GM23338 (cell line): Measurements from ENCODE around the gene BBS10. TPM values are rescaled to one million over a fixed set of nuclear protein-coding genes. Genes with fewer than 3 reads are reported as not detected.
A peak's percentile ranks its signal among the peaks of the same experiment; 100 is the strongest.

ENCODE experiments used
- ATAC-seq: fragments of 200-7000 bp; cut with Tn5 transposase; 3 replicates; pipeline ENCODE4 v1.9.1; 2020
- DNase-seq: peaks from one replicate; pipeline ENCODE4 v3.0.0-alpha.2; 2015; ENCODE audit warnings: low spot score
- H2AFZ ChIP-seq: fragments of 200-600 bp; sonication (generic); 2 replicates; pipeline ENCODE4 v1.8.0; 2016; ENCODE audit warnings: antibody characterized with exemption, mild to moderate bottlenecking, moderate library complexity
- H3F3A ChIP-seq: fragments of 200-600 bp; sonication (generic); replicated peaks from 2 replicates; pipeline ENCODE4 v1.8.0; 2017; ENCODE audit warnings: antibody characterized with exemption, mixed run types, low read depth
- H3K27ac ChIP-seq: fragments of 200-600 bp; sonication (generic); 2 replicates; pipeline ENCODE4 v1.6.1; 2016; ENCODE audit warnings: low read depth
- H3K27me3 ChIP-seq: fragments of 200-600 bp; sonication (generic); 2 replicates; pipeline ENCODE4 v1.8.0; 2016; ENCODE audit warnings: mild to moderate bottlenecking, mixed run types, moderate library complexity; ENCODE audit not compliant: insufficient read depth
- H3K36me3 ChIP-seq: fragments of 200-600 bp; sonication (generic); 2 replicates; pipeline ENCODE4 v1.8.0; 2016; ENCODE audit warnings: mild to moderate bottlenecking; ENCODE audit not compliant: insufficient read depth
- H3K4me1 ChIP-seq: fragments of 200-600 bp; sonication (generic); 2 replicates; pipeline ENCODE4 v1.8.0; 2016; ENCODE audit warnings: mild to moderate bottlenecking, moderate library complexity; ENCODE audit not compliant: insufficient read depth
- H3K4me2 ChIP-seq: fragments of 200-600 bp; sonication (generic); 2 replicates; pipeline ENCODE4 v1.7.1; 2017; ENCODE audit warnings: mixed run types
- H3K4me3 ChIP-seq: fragments of 200-600 bp; sonication (generic); 2 replicates; pipeline ENCODE4 v1.6.1; 2016; ENCODE audit warnings: mixed run types
- H3K79me2 ChIP-seq: fragments of 200-600 bp; sonication (generic); replicated peaks from 2 replicates; pipeline ENCODE4 v1.8.0; 2017; ENCODE audit warnings: mild to moderate bottlenecking; ENCODE audit not compliant: insufficient read depth
- H3K9me2 ChIP-seq: fragments of 200-600 bp; sonication (generic); 2 replicates; pipeline ENCODE4 v1.8.0; 2017; ENCODE audit not compliant: insufficient read depth
- H4K20me1 ChIP-seq: fragments of 200-600 bp; sonication (generic); replicated peaks from 2 replicates; pipeline ENCODE4 v1.8.0; 2017; ENCODE audit warnings: mild to moderate bottlenecking; ENCODE audit not compliant: insufficient read depth
- H3K27ac Mint-ChIP-seq: 2 replicates; pipeline ENCODE4 v1.8.0; 2020; ENCODE audit warnings: inconsistent platforms, mild to moderate bottlenecking, moderate library complexity, mixed read lengths
- H3K27me3 Mint-ChIP-seq: 3 replicates; pipeline ENCODE4 v1.8.0; 2022; ENCODE audit warnings: low read depth, mild to moderate bottlenecking, moderate library complexity, mixed read lengths, inconsistent platforms; ENCODE audit not compliant: insufficient read depth, poor library complexity
- H3K36me3 Mint-ChIP-seq: 3 replicates; pipeline ENCODE4 v1.8.0; 2021; ENCODE audit warnings: low read depth, mild to moderate bottlenecking, inconsistent platforms, moderate library complexity, mixed read lengths
- H3K4me1 Mint-ChIP-seq: 3 replicates; pipeline ENCODE4 v1.8.0; 2020; ENCODE audit warnings: mild to moderate bottlenecking, inconsistent platforms, mixed read lengths
- H3K4me3 Mint-ChIP-seq: 3 replicates; pipeline ENCODE4 v1.8.0; 2021; ENCODE audit warnings: moderate library complexity, mild to moderate bottlenecking, inconsistent platforms, mixed read lengths
- H3K9me3 Mint-ChIP-seq: 3 replicates; pipeline ENCODE4 v1.8.0; 2020; ENCODE audit warnings: moderate library complexity, mild to moderate bottlenecking, inconsistent platforms, mixed read lengths
- CREB1 ChIP-seq: fragments of 250-450 bp; sonication (Bioruptor Pico); IDR thresholded peaks from 2 replicates; pipeline ENCODE4 v1.5.0; 2020; ENCODE audit warnings: low read depth, mild to moderate bottlenecking, moderate library complexity
- CTCF ChIP-seq, 2 experiments: fragments of 200-600 bp in 1 of 2; sonication (generic) in 1 of 2; conservative IDR thresholded peaks; 2 replicates each; pipeline versions ENCODE4 v1.5.1 to v1.6.1; 2016 to 2017; ENCODE audit warnings: antibody characterized with exemption in 2 of 2, low read depth in 2 of 2, mild to moderate bottlenecking in 2 of 2, moderate library complexity in 1 of 2
- ETS1 ChIP-seq: IDR thresholded peaks from 2 replicates; pipeline ENCODE4 v1.6.1; 2016; ENCODE audit warnings: antibody characterized with exemption
- EZH2 ChIP-seq: fragments of 200-600 bp; sonication (generic); IDR thresholded peaks from one replicate; pipeline ENCODE4 v1.8.0; 2017; ENCODE audit warnings: antibody characterized with exemption, mild to moderate bottlenecking, low read depth; ENCODE audit not compliant: unreplicated experiment
- EZH2phosphoT487 ChIP-seq: fragments of 200-600 bp; sonication (generic); IDR thresholded peaks from one replicate; pipeline ENCODE4 v1.8.1; 2018; ENCODE audit warnings: antibody characterized with exemption; ENCODE audit not compliant: unreplicated experiment
- JUNB ChIP-seq: IDR thresholded peaks from one replicate; pipeline ENCODE4 v1.6.1; 2016; ENCODE audit warnings: antibody characterized with exemption; ENCODE audit not compliant: unreplicated experiment
- NANOG ChIP-seq: IDR thresholded peaks from 2 replicates; pipeline ENCODE4 v1.6.1; 2016; ENCODE audit warnings: antibody characterized with exemption, borderline replicate concordance
- POLR2AphosphoS5 ChIP-seq: IDR thresholded peaks from 2 replicates; pipeline ENCODE4 v1.6.1; 2016; ENCODE audit warnings: antibody characterized with exemption, low read depth
- REST ChIP-seq: IDR thresholded peaks from one replicate; pipeline ENCODE4 v1.6.1; 2018; ENCODE audit warnings: antibody characterized with exemption; ENCODE audit not compliant: unreplicated experiment
- STAT1 ChIP-seq: IDR thresholded peaks from one replicate; pipeline ENCODE4 v1.6.1; 2016; ENCODE audit warnings: antibody characterized with exemption; ENCODE audit not compliant: unreplicated experiment
- ZNF114 ChIP-seq: fragments of 250-450 bp; sonication (Bioruptor Pico); IDR thresholded peaks from 2 replicates; pipeline ENCODE4 v1.5.0; 2020; ENCODE audit warnings: mild to moderate bottlenecking, moderate library complexity
- ZNF331 ChIP-seq: fragments of 250-450 bp; sonication (Bioruptor Pico); IDR thresholded peaks from 2 replicates; pipeline ENCODE4 v1.5.0; 2020; ENCODE audit warnings: low read depth, mild to moderate bottlenecking, moderate library complexity
- ZNF462 ChIP-seq: fragments of 250-450 bp; sonication (Bioruptor Pico); IDR thresholded peaks from 2 replicates; pipeline ENCODE4 v1.5.0; 2020; ENCODE audit warnings: mild to moderate bottlenecking, moderate library complexity
- polyA plus RNA-seq: library from polyadenylated mRNA; unstranded; fragments of >200 nt; fragmentation: Nextera tagmentation; extraction: Ambion mirVana; gene quantifications from 2 replicates; pipeline ENCODE4 v1.2.1, GENCODE V29; 2016
- total RNA-seq: library from RNA; depleted of rRNA; stranded (reverse); fragments of >200 nt; shearing (Covaris generic); gene quantifications from 2 replicates; pipeline ENCODE4 v1.2.3, GENCODE V29; 2014

Gene BBS10
- total and polyA plus RNA-seq, 2 experiments from 2014 or later: 5.2 to 12.8 TPM

GRCh38 chr12:76313299-76313698 is 34.9 kb downstream of the BBS10 start:
- peak; percentile 27 for DNase-seq
- no peak overlapping the region for H3K4me2 ChIP-seq
- peaks cover 8% of the 10 kb centered on the region for H3K4me1 ChIP-seq
- peaks cover 2% of the 10 kb centered on the region for H3K27me3 Mint-ChIP-seq
- no peaks in the 10 kb centered on the region for H3K9me3 Mint-ChIP-seq
- no peaks in the 10 kb centered on the region for H3K9me2 ChIP-seq
- no peak for TF ChIP-seq EZH2
- no peak for TF ChIP-seq NANOG
- no peak for TF ChIP-seq REST
- TF ChIP-seq ZNF114 (CRISPR knock-in tag): no peak
- TF ChIP-seq CREB1 (CRISPR knock-in tag): no peak
- TF ChIP-seq ETS1: no peak
- no peak for TF ChIP-seq STAT1
- no peak for TF ChIP-seq ZNF331 (CRISPR knock-in tag)
- no peak for TF ChIP-seq JUNB
- TF ChIP-seq EZH2phosphoT487: no peak
- TF ChIP-seq CTCF (conservative IDR thresholded peaks at IDR 0.05; ENCODE audit: low read depth in 2 of 2): no peak
- no peak for TF ChIP-seq ZNF462 (CRISPR knock-in tag)
- no peak for TF ChIP-seq POLR2AphosphoS5
- peaks cover 15% of the 10 kb centered on the region for H3K4me1 Mint-ChIP-seq
- H3K36me3 Mint-ChIP-seq: no peaks in the 10 kb centered on the region
- H3K27me3 ChIP-seq: no peaks in the 10 kb centered on the region
- H4K20me1 ChIP-seq: no peaks in the 10 kb centered on the region
- no peaks in the 10 kb centered on the region for H3K36me3 ChIP-seq
- H3K4me3 Mint-ChIP-seq: no peak overlapping the region
- no peak overlapping the region for H3K4me3 ChIP-seq
- no peak overlapping the region for H3K27ac ChIP-seq
- peak overlapping the region; percentile 88 for H2AFZ ChIP-seq
- H3K27ac Mint-ChIP-seq: no peak overlapping the region
- H3K79me2 ChIP-seq: no peaks in the 10 kb centered on the region
- H3F3A ChIP-seq: no peaks in the 10 kb centered on the region
- ATAC-seq: peak; percentile 87
